ENCODE data around the gene PPP1R14D.

DNA sequence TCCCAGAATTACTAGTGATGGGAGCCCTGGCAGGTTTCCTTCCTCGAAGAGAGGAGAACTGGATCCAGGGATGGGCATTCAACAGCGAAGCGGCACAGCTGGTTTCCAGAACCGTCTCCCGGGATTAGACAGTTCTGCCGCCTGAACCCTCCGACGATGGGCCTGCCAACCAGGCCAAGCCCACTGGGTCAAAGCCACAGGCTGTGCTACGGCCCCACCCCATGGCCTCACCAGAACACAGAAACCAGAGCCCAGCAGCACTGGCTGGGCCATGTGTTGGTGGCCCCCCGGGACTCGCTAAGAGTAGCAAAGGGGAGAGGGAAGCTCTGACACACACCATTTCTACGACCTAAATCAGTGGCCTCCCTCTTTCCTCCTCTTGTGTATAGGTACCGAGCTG lies 56.5 kb downstream of the PPP1R14D start:
- no peak for TF ChIP-seq EP300 (IDR thresholded peaks at IDR 0.05; ENCODE audit: borderline replicate concordance)
- no peak for TF ChIP-seq YY1 (IDR thresholded peaks at IDR 0.05; ENCODE audit: low read depth)
- TF ChIP-seq CEBPB (IDR thresholded peaks at IDR 0.05) = no peak
- no peak for TF ChIP-seq FOXM1 (IDR thresholded peaks at IDR 0.05; ENCODE audit: borderline replicate concordance, low read depth)
- TF ChIP-seq RAD21 (IDR thresholded peaks at IDR 0.05; ENCODE audit: low read depth) = no peak
- no peak for TF ChIP-seq CREB1 (IDR thresholded peaks at IDR 0.05; ENCODE audit: low read depth)

All from Ishikawa (cell line).